Hepatocyte (in vitro differentiated cells): Measurements from ENCODE around the gene NOS1. TPM values are rescaled to one million over a fixed set of nuclear protein-coding genes. Genes with fewer than 3 reads are reported as not detected.

Source experiments
- DNase-seq: peaks from one replicate; pipeline ENCODE4 v3.0.0-alpha.2; 2016; ENCODE audit warnings: low spot score
- H2AFZ ChIP-seq: fragments of 200-600 bp; sonication (generic); 2 replicates; pipeline ENCODE4 v1.6.0; 2016; ENCODE audit warnings: antibody characterized with exemption, mild to moderate bottlenecking
- H3K27ac ChIP-seq: fragments of 200-600 bp; sonication (generic); 2 replicates; pipeline ENCODE4 v1.5.1; 2016; ENCODE audit warnings: mild to moderate bottlenecking
- H3K27me3 ChIP-seq: fragments of 200-600 bp; sonication (generic); 2 replicates; pipeline ENCODE4 v1.6.1; 2016
- H3K36me3 ChIP-seq: fragments of 200-600 bp; sonication (generic); replicated peaks from 2 replicates; pipeline ENCODE4 v1.5.1; 2016; ENCODE audit warnings: low read depth; ENCODE audit not compliant: insufficient read depth
- H3K4me1 ChIP-seq: fragments of 200-600 bp; sonication (generic); 2 replicates; pipeline ENCODE4 v1.5.1; 2016; ENCODE audit warnings: mild to moderate bottlenecking, moderate library complexity; ENCODE audit not compliant: insufficient read depth
- H3K4me2 ChIP-seq: fragments of 200-600 bp; sonication (generic); 2 replicates; pipeline ENCODE4 v1.6.0; 2016
- H3K4me3 ChIP-seq: fragments of 200-600 bp; sonication (generic); 2 replicates; pipeline ENCODE4 v1.5.1; 2016; ENCODE audit warnings: mild to moderate bottlenecking
- H3K79me2 ChIP-seq: fragments of 200-600 bp; sonication (generic); 2 replicates; pipeline ENCODE4 v1.6.0; 2017; ENCODE audit warnings: mild to moderate bottlenecking
- H3K9me2 ChIP-seq: fragments of 200-600 bp; sonication (generic); replicated peaks from 2 replicates; pipeline ENCODE4 v1.6.0; 2017; ENCODE audit warnings: mild to moderate bottlenecking; ENCODE audit not compliant: insufficient read depth
- H3K9me3 ChIP-seq: fragments of 200-600 bp; sonication (generic); 2 replicates; pipeline ENCODE4 v1.5.1; 2016; ENCODE audit warnings: low read depth, mild to moderate bottlenecking
- H4K20me1 ChIP-seq: fragments of 200-600 bp; sonication (generic); 2 replicates; pipeline ENCODE4 v1.6.0; 2016; ENCODE audit warnings: mild to moderate bottlenecking; ENCODE audit not compliant: insufficient read depth, poor library complexity, severe bottlenecking
- EZH2 ChIP-seq: fragments of 200-600 bp; sonication (generic); IDR thresholded peaks from 2 replicates; pipeline ENCODE4 v1.6.1; 2016; ENCODE audit warnings: antibody characterized with exemption, mild to moderate bottlenecking, borderline replicate concordance
- EZH2phosphoT487 ChIP-seq: fragments of 200-600 bp; sonication (generic); IDR thresholded peaks from one replicate; pipeline ENCODE4 v1.6.1; 2018; ENCODE audit warnings: antibody characterized with exemption, mild to moderate bottlenecking, low read depth, moderate library complexity; ENCODE audit not compliant: unreplicated experiment, severe bottlenecking
- WGBS: methylation state at CpG from one replicate; pipeline ENCODE4 v1.1.6; 2016; ENCODE audit warnings: low lambda C conversion rate; ENCODE audit errors: missing lambda C conversion rate; 5-methylcytosine and 5-hydroxymethylcytosine counted together
- polyA plus RNA-seq: library from polyadenylated mRNA; unstranded; fragments of >200 nt; fragmentation: Nextera tagmentation; extraction: Ambion mirVana; gene quantifications from 2 replicates; pipeline ENCODE4 v1.2.1, GENCODE V29; 2016
- total RNA-seq: library from RNA; depleted of rRNA; stranded (reverse); fragments of >200 nt; gene quantifications from 2 replicates; pipeline ENCODE4 v1.2.3, GENCODE V29; 2014
- TF ChIP-seq, protein P1 (sequence below): fragments of 200-600 bp; sonication (generic); IDR thresholded peaks from 2 replicates; pipeline ENCODE4 v1.5.1; 2016; ENCODE audit warnings: antibody characterized with exemption, mild to moderate bottlenecking; ENCODE audit not compliant: poor library complexity

NOS1 gene
- total and polyA plus RNA-seq, 2 experiments from 2014 or later, result not detected

- DNase-seq, result no peak
- no peak overlapping the region for H3K4me2 ChIP-seq
- TF ChIP-seq EZH2, result no peak
- TF ChIP-seq EZH2phosphoT487, result no peak
- TF ChIP-seq, protein P1, sequence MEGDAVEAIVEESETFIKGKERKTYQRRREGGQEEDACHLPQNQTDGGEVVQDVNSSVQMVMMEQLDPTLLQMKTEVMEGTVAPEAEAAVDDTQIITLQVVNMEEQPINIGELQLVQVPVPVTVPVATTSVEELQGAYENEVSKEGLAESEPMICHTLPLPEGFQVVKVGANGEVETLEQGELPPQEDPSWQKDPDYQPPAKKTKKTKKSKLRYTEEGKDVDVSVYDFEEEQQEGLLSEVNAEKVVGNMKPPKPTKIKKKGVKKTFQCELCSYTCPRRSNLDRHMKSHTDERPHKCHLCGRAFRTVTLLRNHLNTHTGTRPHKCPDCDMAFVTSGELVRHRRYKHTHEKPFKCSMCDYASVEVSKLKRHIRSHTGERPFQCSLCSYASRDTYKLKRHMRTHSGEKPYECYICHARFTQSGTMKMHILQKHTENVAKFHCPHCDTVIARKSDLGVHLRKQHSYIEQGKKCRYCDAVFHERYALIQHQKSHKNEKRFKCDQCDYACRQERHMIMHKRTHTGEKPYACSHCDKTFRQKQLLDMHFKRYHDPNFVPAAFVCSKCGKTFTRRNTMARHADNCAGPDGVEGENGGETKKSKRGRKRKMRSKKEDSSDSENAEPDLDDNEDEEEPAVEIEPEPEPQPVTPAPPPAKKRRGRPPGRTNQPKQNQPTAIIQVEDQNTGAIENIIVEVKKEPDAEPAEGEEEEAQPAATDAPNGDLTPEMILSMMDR, result no peak
- H3K27ac ChIP-seq, result no peak overlapping the region
- no peaks in the 10 kb centered on the region for H3K9me3 ChIP-seq
- 68% methylated on average over 4 of the region's 4 CpGs for WGBS
- no peaks in the 10 kb centered on the region for H4K20me1 ChIP-seq
- H3K27me3 ChIP-seq, result peaks cover 3% of the 10 kb centered on the region
- no peaks in the 10 kb centered on the region for H3K36me3 ChIP-seq
- no peaks in the 10 kb centered on the region for H3K9me2 ChIP-seq
- H3K4me3 ChIP-seq, result no peak overlapping the region
- no peaks in the 10 kb centered on the region for H3K79me2 ChIP-seq
- no peaks in the 10 kb centered on the region for H3K4me1 ChIP-seq
- no peak overlapping the region for H2AFZ ChIP-seq
Observed at GRCh38 chr12:117347588-117347987, 13.8 kb downstream of the NOS1 start.

- Histone ChIP-seq H3K27ac (no peak overlapping the region), H3K36me3 (no peaks in the 10 kb centered on the region), H3K27me3 (no peaks in the 10 kb centered on the region), H3K4me3 (no peak overlapping the region), H3K9me2 (no peaks in the 10 kb centered on the region), H3K9me3 (no peaks in the 10 kb centered on the region), H4K20me1 (no peaks in the 10 kb centered on the region), H3K4me2 (no peak overlapping the region), H3K4me1 (no peaks in the 10 kb centered on the region), H3K79me2 (no peaks in the 10 kb centered on the region), H2AFZ (no peak overlapping the region)
- WGBS, result 89% methylated on average over 5 of the region's 5 CpGs
- TF ChIP-seq EZH2 (no peak), EZH2phosphoT487 (no peak)
- TF ChIP-seq, protein P1, result no peak
- DNase-seq, result no peak
Observed at GRCh38 chr12:117344716-117345115, 16.7 kb downstream of the NOS1 start.

GRCh38 chr12:117343849-117344248, 17.6 kb downstream of the NOS1 start:
- H3K27ac ChIP-seq, result no peak overlapping the region
- H3K36me3 ChIP-seq, result no peaks in the 10 kb centered on the region
- no peaks in the 10 kb centered on the region for H4K20me1 ChIP-seq
- no peak overlapping the region for H3K4me2 ChIP-seq
- DNase-seq, result no peak
- H3K4me1 ChIP-seq, result no peaks in the 10 kb centered on the region
- WGBS, result 93% methylated on average over 1 of the region's 1 CpG
- TF ChIP-seq EZH2 (no peak), EZH2phosphoT487 (no peak)
- TF ChIP-seq, protein P1, result no peak
- no peaks in the 10 kb centered on the region for H3K27me3 ChIP-seq
- H2AFZ ChIP-seq, result no peak overlapping the region
- H3K4me3 ChIP-seq, result no peak overlapping the region
- no peaks in the 10 kb centered on the region for H3K9me2 ChIP-seq
- no peaks in the 10 kb centered on the region for H3K9me3 ChIP-seq
- no peaks in the 10 kb centered on the region for H3K79me2 ChIP-seq

- TF ChIP-seq EZH2 (no peak), EZH2phosphoT487 (no peak)
- TF ChIP-seq, protein P1, result no peak
- H3K9me2 ChIP-seq, result no peaks in the 10 kb centered on the region
- no peaks in the 10 kb centered on the region for H3K79me2 ChIP-seq
- H3K4me3 ChIP-seq, result no peak overlapping the region
- no peak overlapping the region for H3K27ac ChIP-seq
- H3K4me2 ChIP-seq, result no peak overlapping the region
- no peaks in the 10 kb centered on the region for H3K36me3 ChIP-seq
- WGBS, result 61% methylated on average over 4 of the region's 4 CpGs
- no peak for DNase-seq
- no peaks in the 10 kb centered on the region for H4K20me1 ChIP-seq
- H3K9me3 ChIP-seq, result no peaks in the 10 kb centered on the region
- H3K4me1 ChIP-seq, result no peaks in the 10 kb centered on the region
- H3K27me3 ChIP-seq, result no peaks in the 10 kb centered on the region
- H2AFZ ChIP-seq, result no peak overlapping the region
Observed at GRCh38 chr12:117343296-117343695, 18.1 kb downstream of the NOS1 start.
